Thoracic aorta (tissue), 2 donors: ENCODE measurements around the gene SYCP3. TPM values are rescaled to one million over a fixed set of nuclear protein-coding genes. Genes with fewer than 3 reads are reported as not detected.

Source experiments
- ATAC-seq: fragments of 150-250 bp; one replicate; pipeline ENCODE4 v1.8.0; 2017; ENCODE audit warnings: low read depth; ENCODE audit not compliant: insufficient number of reproducible peaks, low FRiP score
- DNase-seq: peaks from one replicate; pipeline ENCODE4 v3.0.0-alpha.2; 2020; ENCODE audit warnings: low spot score
- H3K27ac ChIP-seq, 2 donors: fragments of 200-600 bp; sonication (generic); 1 replicate in 1 of 2; 2 replicates in 1 of 2; pipeline ENCODE4 v1.5.1; 2016; ENCODE audit warnings: mild to moderate bottlenecking in 2 of 2, moderate library complexity in 2 of 2
- H3K27me3 ChIP-seq: fragments of 200-600 bp; sonication (generic); replicated peaks from 2 replicates; pipeline ENCODE4 v1.6.0; 2016; ENCODE audit warnings: mild to moderate bottlenecking; ENCODE audit not compliant: insufficient read depth
- H3K36me3 ChIP-seq: fragments of 200-600 bp; sonication (generic); one replicate; pipeline ENCODE4 v1.5.1; 2016
- H3K4me1 ChIP-seq, 2 donors: fragments of 200-600 bp; sonication (generic); 1 replicate in 1 of 2; 2 replicates in 1 of 2; pipeline versions ENCODE4 v1.5.1 to v1.6.0; 2016; ENCODE audit warnings: low read depth in 2 of 2, mild to moderate bottlenecking in 1 of 2; ENCODE audit not compliant: control insufficient read depth in 1 of 2
- H3K4me3 ChIP-seq: fragments of 200-600 bp; sonication (generic); 2 replicates; pipeline ENCODE4 v1.5.1; 2016; ENCODE audit warnings: mild to moderate bottlenecking
- H3K9me3 ChIP-seq: fragments of 200-600 bp; sonication (generic); 2 replicates; pipeline ENCODE4 v1.5.1; 2016
- total RNA-seq, 2 donors: library from RNA; depleted of rRNA; stranded (reverse); fragments of >200 nt; gene quantifications; one replicate each; pipeline versions ENCODE4 v1.1.0 to v1.2.3, GENCODE V29; 2016
- TF ChIP-seq, protein P1 (sequence below): fragments of 200-600 bp; sonication (generic); IDR thresholded peaks from one replicate; pipeline ENCODE4 v1.5.1; 2019; ENCODE audit warnings: antibody characterized with exemption

Gene SYCP3
- total RNA-seq, 2 donors from 2014 or later: not detected

DNA sequence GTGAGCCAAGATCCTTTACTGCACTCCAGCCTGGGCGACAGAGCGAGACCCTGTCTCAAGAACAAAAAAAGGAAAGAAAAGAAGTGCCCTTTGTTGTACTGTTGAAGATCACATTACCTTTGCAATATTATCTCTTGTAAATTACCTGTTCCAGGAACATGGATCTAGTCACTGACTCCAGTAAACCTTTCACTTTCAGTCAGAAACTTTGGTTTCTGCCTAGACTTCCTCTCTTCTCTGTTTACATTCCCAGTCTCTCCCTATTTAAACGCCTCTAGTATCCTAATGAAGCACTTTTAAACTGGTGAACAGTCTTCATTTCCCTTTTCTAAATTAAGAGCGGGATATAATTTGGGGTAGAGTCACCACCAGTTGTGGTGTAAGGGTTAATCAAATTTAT, 29.0 kb downstream of the SYCP3 start:
- no peaks in the 10 kb centered on the region for H3K27me3 ChIP-seq
- H3K9me3 ChIP-seq: no peaks in the 10 kb centered on the region
- no peak overlapping the region for H3K4me3 ChIP-seq
- H3K27ac ChIP-seq: no peak overlapping the region
- ATAC-seq (no peak), DNase-seq (no peak)
- peaks cover 4 to 8% of the 10 kb centered on the region in 2 donors for H3K4me1 ChIP-seq
- TF ChIP-seq, protein P1, sequence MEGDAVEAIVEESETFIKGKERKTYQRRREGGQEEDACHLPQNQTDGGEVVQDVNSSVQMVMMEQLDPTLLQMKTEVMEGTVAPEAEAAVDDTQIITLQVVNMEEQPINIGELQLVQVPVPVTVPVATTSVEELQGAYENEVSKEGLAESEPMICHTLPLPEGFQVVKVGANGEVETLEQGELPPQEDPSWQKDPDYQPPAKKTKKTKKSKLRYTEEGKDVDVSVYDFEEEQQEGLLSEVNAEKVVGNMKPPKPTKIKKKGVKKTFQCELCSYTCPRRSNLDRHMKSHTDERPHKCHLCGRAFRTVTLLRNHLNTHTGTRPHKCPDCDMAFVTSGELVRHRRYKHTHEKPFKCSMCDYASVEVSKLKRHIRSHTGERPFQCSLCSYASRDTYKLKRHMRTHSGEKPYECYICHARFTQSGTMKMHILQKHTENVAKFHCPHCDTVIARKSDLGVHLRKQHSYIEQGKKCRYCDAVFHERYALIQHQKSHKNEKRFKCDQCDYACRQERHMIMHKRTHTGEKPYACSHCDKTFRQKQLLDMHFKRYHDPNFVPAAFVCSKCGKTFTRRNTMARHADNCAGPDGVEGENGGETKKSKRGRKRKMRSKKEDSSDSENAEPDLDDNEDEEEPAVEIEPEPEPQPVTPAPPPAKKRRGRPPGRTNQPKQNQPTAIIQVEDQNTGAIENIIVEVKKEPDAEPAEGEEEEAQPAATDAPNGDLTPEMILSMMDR: no peak
- no peaks in the 10 kb centered on the region for H3K36me3 ChIP-seq

GRCh38 chr12:101707131-101707782, 32.0 kb downstream of the SYCP3 start:
- Histone ChIP-seq H3K4me1 (peaks cover 0 to 3% of the 10 kb centered on the region in 2 donors), H3K36me3 (no peaks in the 10 kb centered on the region), H3K4me3 (no peak overlapping the region), H3K27me3 (no peaks in the 10 kb centered on the region), H3K27ac (no peak overlapping the region), H3K9me3 (no peaks in the 10 kb centered on the region)
- no peak for ATAC-seq
- TF ChIP-seq, protein P1: no peak
- no peak for DNase-seq

DNA sequence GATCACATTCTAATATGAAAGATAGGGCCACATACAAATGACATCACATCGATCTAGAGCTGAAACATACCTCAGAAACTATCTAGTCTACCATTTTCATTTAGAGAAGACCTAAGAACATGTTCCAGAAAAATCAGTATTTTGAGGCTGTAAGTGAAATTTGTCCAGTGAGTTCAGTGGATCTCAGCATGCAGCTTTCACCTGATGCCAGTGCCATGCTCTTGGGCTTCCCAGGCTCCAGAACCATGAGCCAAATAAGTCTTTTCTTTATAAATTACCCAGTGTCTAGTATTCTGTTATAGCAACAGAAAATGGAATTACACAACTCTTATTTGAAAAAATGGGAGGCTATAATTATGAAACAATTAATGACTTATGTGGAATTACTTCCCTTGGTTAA, 32.9 kb downstream of the SYCP3 start:
- Histone ChIP-seq H3K36me3 (no peaks in the 10 kb centered on the region), H3K4me1 (peaks cover 3 to 5% of the 10 kb centered on the region in 2 donors), H3K9me3 (no peaks in the 10 kb centered on the region), H3K4me3 (no peak overlapping the region), H3K27ac (no peak overlapping the region), H3K27me3 (no peaks in the 10 kb centered on the region)
- no peak for ATAC-seq
- no peak for DNase-seq
- TF ChIP-seq, protein P1: no peak

- H3K27me3 ChIP-seq: no peaks in the 10 kb centered on the region
- DNase-seq (no peak), ATAC-seq (no peak)
- no peak overlapping the region for H3K4me3 ChIP-seq
- H3K4me1 ChIP-seq: peaks cover 9 to 32% of the 10 kb centered on the region in 2 donors
- H3K9me3 ChIP-seq: no peaks in the 10 kb centered on the region
- H3K36me3 ChIP-seq: no peaks in the 10 kb centered on the region
- TF ChIP-seq, protein P1: no peak
- no peak overlapping the region for H3K27ac ChIP-seq
These were observed 35.8 kb downstream of the SYCP3 start for GRCh38 chr12:101703487-101703886.

DNA sequence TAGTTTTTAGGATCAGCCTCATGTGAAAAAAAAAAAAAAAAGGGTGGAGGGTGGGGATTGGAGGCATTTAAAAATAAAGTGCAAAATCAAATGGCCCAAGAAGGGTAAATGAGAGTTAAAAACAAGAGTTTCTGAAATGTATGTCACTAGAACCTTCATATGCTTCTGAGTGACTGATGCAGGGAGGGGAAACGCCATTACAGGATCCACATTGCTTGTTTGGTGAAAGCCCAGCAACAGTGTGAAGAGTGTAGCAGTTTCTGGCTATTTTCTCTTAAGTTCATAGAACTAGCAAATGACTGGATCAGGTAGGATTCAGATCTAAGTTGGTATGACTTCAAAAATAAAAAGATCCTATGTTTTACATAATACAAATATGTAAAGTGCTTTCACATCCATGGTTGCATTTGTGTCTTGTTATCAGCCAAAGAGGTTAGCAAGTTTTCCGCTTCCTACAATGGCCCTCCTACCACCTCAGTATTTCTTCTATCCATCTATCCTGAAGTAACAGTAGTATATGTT, 38.9 kb downstream of the SYCP3 start:
- H3K9me3 ChIP-seq: no peaks in the 10 kb centered on the region
- TF ChIP-seq, protein P1: no peak
- no peaks in the 10 kb centered on the region for H3K27me3 ChIP-seq
- no peak overlapping the region for H3K4me3 ChIP-seq
- H3K27ac ChIP-seq: no peak overlapping the region
- ATAC-seq (no peak), DNase-seq (no peak)
- peaks cover 9 to 47% of the 10 kb centered on the region in 2 donors for H3K4me1 ChIP-seq
- H3K36me3 ChIP-seq: no peaks in the 10 kb centered on the region
